SW 1271 (cell line): ENCODE data around the gene CFL2.

Source experiments
- DNase-seq, 2 experiments: peaks; one replicate each; lab custom pipeline; 2025; lab: John Stamatoyannopoulos, UW

CFL2 gene

DNA sequence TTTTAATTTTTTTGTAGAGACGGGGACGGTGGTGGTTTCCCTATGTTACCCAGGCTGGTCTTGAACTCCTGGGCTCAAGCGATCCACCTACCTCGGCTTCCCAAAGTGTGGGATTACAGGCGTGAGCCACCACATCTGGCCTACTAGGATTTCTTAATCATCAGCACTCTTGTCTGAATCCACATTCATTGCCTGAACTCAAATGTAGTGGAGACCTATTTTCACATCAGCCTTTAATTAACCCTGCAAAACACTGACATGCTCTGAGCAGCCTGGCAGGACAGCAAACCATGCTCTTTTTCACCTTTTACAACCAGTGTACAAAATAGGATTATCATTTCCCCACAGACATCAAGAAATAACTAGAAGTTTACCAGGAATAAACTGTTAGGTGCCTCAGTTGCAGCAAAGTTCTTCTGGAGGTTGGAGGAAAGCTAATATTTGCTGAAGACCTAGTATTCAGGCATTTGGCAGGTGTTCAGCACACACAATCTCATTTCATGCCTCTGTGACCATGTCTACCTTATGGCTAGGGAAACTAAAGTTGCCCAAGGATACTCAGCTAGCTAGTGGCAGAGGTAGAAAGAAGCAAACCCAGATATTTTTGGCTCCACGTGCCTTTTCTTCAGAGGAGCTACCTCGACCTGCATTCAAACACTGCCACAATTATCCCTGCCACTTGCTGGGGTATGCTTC lies 37.7 kb downstream of the CFL2 start:
- no peak for DNase-seq

DNA sequence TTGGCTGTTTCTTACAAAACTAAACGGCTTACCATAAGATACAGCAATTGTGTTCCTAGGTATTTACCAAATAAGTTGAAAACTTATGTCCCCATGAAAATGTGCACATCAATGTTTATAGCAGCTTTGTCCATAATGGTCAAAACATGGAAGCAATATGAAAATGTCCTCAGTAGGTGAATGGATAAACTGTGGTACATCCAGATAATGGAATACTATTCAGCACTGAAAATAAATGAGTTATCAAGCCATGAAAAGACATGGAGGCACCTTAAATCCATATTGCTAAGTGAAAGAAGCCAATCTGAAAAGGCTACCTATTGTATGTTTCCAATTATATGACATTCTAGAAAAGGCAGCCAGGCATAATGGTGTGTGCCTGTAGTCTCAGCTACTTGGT lies 40.7 kb downstream of the CFL2 start:
- DNase-seq, result no peak

DNA sequence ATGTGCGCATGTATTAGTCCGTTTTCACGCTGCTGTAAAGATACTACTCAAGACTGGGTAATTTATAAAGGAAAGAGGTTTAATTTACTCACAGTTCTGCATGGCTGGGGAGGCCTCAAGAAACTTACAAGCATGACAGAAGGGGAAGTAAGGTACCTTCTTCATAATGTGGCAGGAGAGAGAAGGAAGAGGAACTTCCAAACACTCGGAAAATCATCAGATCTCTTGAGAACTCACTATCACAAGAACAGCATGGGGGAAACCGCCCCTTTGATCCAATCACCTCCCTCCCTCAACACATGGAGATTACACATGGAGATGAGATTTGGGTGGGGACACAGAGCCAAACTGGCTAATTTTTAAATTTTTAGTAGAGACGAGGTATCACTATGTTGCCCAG lies 42.7 kb downstream of the CFL2 start:
- DNase-seq, result no peak

DNA sequence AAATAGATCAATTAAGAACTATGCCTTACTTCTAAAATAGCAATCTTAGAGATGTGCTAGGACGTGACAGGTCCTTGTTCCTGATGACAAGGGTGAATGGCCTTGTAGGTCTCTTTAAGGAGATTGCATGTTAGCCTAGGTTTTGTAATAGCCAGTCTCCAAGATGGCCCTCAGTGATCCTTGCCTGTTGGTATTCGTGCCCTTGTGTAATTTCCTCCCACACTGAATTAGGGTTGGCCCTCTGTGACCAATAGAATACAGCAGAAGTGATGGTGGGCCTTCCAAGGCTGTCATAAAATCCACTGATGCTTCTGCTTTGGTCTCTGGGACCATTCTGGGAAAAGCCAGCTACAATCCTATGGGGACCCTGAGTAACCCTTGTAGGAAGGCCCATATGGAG lies 46.3 kb downstream of the CFL2 start:
- no peak for DNase-seq

DNA sequence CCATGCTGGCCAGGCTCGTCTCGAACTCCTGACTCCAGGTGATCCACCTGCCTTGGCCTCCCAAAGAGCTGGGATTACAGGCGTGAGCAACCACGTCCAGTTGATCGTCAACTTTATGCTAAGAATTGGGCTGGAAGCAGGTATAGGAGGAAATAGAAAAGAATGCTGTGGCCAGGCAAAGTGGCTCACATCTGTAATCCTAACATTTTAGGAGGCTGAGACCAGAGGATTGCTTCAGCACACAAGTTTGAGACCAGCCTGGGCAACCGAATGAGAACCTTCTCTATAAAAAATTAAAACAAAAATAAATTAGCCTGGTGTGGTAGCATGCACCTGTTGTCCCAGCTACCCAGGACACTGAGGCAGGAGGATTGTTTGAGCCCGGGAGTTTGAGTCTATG lies 47.4 kb downstream of the CFL2 start:
- DNase-seq, result no peak

DNA sequence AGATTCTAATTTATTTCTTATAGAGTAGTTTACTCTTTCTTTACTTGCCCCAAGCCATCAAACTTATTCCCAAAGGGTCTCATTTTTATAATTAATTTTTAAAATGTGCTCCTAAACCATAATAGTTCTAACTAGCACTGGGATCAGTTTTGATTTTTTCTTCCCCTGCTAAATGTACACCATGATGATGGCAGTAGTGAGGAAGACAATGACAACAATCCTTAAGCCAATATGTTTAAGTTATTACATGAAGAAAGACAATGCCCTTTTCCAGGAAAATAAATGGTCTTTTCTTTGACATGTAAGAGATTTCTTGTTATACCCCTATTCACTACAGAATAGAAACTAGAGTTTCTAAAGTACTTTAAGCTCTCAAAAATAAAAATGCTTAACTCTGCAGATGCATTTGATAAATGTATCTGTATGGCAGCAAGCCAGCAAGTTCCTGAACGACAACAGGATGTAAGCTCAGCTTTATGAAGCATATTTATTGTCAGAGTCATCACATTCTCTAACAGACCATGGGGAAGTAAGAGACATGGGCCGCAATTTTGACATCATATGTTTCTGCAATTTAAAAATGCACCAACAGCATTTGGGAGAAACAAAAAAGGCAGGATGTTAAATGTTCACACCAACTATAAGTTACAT lies 48.5 kb downstream of the CFL2 start:
- DNase-seq, result peak; percentile 55 to 90

DNA sequence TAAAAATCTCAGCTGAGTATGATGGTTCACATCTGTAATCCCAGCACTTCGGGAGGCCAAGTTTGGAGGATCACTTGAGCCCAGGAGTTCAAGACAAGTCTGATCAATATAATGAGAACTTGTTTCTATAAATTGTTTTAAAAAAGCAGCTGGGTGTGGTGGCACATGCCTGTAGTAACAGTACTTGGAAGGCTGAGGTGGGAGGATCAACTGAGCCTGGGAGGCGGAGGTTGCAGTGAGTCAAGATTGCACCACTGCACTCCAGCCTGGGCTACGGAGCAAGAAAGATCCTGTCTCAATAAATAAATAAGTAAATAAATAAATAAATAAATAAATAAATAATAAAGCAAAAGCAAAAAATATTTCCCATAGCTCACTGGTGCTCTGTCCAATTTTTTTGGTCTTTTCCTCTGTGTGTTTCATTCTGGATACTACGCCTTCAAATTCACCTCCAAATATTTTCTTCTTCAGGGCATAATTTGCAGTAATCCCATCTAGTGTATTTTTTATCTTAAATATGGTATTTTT lies 51.8 kb downstream of the CFL2 start:
- no peak for DNase-seq

DNA sequence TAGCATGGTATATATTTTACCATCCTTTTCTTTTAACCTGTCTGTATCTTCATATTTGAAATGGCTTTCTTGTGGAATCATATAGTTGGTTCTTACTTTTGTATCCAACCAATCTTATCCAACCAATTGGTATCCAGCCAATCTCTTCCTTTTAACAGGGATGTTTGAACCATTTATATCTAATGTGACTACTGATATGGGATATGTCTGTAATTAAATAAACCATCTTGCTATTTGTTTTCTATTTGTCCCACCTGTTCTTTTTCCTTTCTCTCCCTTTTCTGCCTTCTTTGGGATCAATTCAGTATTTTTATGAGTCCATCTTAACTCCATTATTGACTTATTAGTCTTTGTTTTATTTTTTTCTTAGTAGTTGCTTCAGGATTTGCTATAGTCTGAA lies 53.6 kb downstream of the CFL2 start:
- DNase-seq, result no peak
